Choroid plexus epithelial cell (primary cell): ENCODE results near the gene JMJD1C.
A peak's percentile ranks its signal among the peaks of the same experiment; 100 is the strongest.
"Not testable (repeated sequence)": the region's sequence is repeated elsewhere in the genome, so short reads cannot be mapped to it uniquely, and the experiment has no call there.

Experiments used
- DNase-seq: peaks from one replicate; pipeline ENCODE4 v3.0.0-alpha.2; 2010; ENCODE audit warnings: low read depth
- H3K4me3 ChIP-seq: 2 replicates; pipeline ENCODE4 v1.5.1; 2011; ENCODE audit warnings: low read depth, mild to moderate bottlenecking, control low read depth, low read length, moderate library complexity
- CTCF ChIP-seq: conservative IDR thresholded peaks from 2 replicates; pipeline ENCODE4 v1.5.1; 2011; ENCODE audit warnings: low read depth, mild to moderate bottlenecking, control low read depth, inconsistent platforms, low read length, moderate library complexity

Gene JMJD1C

GRCh38 chr10:63348245-63348850 lies 117.4 kb downstream of the JMJD1C start:
- DNase-seq = no peak
- no peak for TF ChIP-seq CTCF
- H3K4me3 ChIP-seq = no peak overlapping the region

GRCh38 chr10:63346015-63346441 lies 119.7 kb downstream of the JMJD1C start:
- no peak overlapping the region for H3K4me3 ChIP-seq
- DNase-seq = peak; percentile 69
- no peak for TF ChIP-seq CTCF

GRCh38 chr10:63344269-63344668 lies 121.5 kb downstream of the JMJD1C start:
- H3K4me3 ChIP-seq = no peak overlapping the region
- no peak for DNase-seq
- TF ChIP-seq CTCF = no peak

- H3K4me3 ChIP-seq = no peak overlapping the region
- TF ChIP-seq CTCF = no peak
- DNase-seq = no peak
Observed at GRCh38 chr10:63343476-63343875, 122.3 kb downstream of the JMJD1C start.

GRCh38 chr10:63339640-63340039 lies 126.1 kb downstream of the JMJD1C start:
- not testable (repeated sequence) for DNase-seq, H3K4me3 ChIP-seq

- peak; percentile 52 for DNase-seq
- H3K4me3 ChIP-seq = no peak overlapping the region
- no peak for TF ChIP-seq CTCF
Observed at GRCh38 chr10:63337455-63338251, 128.1 kb downstream of the JMJD1C start.

GRCh38 chr10:63331586-63331985 lies 134.2 kb downstream of the JMJD1C start:
- peak; percentile 85 for DNase-seq
- no peak for TF ChIP-seq CTCF
- H3K4me3 ChIP-seq = no peak overlapping the region
